ENCODE results near the gene SPECC1.
"Not testable (repeated sequence)": the region's sequence is repeated elsewhere in the genome, so short reads cannot be mapped to it uniquely, and the experiment has no call there.

The SPECC1 gene

GRCh38 chr17:20208717-20209116 is 199.6 kb downstream of the SPECC1 start:
- no peak for DNase-seq (ENCODE audit: low read depth)

GRCh38 chr17:20210180-20210579 is 201.0 kb downstream of the SPECC1 start:
- no peak for DNase-seq (ENCODE audit: low read depth)

DNA sequence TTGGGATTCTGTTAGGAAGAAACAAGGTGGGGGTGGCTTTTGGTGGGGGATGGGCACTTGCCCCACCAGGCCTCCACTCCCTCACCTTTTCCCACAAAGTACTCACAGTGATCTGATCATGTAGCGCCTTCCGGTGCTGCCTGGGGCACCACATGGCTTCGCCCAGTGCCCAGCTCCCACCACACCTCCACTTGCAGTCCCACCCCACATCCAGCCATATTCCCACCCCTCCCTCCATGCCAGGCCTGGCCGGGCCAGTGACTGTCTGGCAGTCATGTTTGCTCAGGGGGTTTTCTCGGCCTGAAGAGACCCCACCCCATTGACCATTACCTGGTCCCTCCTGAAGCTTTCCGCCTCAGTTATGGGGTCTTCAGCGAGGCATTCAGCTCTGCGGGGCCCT is 201.5 kb downstream of the SPECC1 start:
- no peak for DNase-seq (ENCODE audit: low read depth)

- DNase-seq (ENCODE audit: low read depth), result no peak
Measured at GRCh38 chr17:20211246-20211645, 202.1 kb downstream of the SPECC1 start.

DNA sequence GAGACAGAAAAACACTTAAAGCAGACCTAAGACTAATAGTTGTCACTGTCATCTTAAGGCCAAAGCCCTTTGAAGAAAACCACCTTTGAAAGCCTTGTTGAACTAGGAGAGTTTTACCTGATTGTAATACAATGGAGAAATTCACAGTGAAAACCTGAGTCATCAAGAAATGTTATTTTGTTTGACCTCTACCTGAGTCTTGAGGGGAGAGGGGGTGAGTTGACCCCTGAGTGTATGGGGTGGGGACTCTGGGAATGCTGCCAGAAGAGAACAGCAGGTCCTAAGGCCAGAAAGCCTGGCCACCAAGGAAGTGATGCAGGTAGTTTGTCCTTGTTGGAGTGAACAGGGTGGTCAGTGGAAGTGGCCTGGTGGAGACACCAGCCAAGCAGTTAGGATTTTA is 204.3 kb downstream of the SPECC1 start:
- DNase-seq (ENCODE audit: low read depth), result no peak

- no peak for DNase-seq (ENCODE audit: low read depth)
Measured at GRCh38 chr17:20214794-20215193, 205.6 kb downstream of the SPECC1 start.

DNA sequence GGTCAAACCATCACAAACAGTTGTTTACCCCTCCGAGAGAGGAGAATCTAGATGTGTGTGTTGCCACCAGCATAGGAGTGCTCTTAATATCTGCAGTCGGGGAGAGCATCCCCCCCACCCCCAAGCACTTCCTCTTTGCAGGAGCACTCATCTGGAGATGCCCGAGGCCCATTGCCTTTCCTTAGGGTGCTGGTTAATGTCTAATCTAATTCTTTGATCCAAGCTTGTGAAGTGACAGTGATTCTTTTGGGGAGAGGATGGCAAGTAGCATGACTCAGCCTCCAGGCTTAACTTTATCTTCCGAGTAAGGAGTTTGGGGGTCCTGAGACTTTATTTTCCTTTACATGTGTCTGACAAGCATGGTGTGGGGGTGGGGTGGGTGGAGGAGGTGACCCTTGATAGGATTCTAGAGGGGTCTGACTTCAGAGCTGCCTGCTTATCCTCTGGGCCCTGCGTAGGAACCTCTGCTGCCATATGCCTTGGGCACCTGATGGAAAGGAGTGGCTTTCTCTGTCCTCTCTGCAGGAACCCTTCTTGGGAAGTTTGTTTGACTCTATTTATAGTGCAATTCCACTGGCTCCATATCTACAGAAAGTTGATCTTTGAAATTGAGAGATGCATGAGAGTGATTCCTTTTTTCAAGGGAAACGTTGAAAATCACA is 207.1 kb downstream of the SPECC1 start:
- no peak for DNase-seq (ENCODE audit: low read depth)

DNA sequence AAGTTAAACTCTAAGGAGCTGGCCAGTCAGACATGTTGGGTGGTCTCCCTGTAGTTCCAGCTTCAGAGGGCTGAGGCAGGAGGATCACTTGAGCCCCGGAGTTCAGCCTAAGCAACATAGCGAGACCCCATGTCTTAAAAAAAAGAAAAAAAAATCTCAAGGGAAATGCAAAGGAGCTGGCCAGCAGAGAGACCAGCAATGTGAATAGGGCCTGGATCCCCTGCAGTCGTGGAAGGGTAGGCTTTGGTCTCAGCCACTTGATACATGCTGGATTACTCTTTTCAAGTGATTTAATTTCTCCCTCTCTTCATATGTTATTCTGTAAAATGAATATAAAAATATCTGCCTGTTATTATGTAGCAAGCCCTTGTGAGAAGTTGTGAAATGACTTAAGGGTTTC is 207.7 kb downstream of the SPECC1 start:
- no peak for DNase-seq (ENCODE audit: low read depth)

DNA sequence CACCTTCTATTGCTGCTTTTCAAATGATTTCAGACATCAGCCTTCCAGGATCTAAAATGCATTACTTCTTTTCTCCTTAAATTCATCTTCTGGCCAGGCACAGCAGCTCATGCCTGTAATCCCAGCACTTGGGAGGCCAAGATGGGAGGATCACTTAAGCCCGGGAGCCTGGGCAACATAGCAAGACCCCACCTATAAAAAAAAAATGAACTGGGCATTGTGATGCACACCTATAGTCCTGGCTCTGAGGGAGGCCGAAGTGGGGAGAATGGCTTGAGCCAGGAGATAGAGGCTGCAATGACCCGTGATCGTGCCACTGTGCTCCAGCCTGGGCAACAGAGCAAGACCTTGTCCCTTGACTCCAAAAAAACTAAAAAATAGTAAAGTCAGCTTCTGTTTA is 208.5 kb downstream of the SPECC1 start:
- no peak for DNase-seq (ENCODE audit: low read depth)

DNA sequence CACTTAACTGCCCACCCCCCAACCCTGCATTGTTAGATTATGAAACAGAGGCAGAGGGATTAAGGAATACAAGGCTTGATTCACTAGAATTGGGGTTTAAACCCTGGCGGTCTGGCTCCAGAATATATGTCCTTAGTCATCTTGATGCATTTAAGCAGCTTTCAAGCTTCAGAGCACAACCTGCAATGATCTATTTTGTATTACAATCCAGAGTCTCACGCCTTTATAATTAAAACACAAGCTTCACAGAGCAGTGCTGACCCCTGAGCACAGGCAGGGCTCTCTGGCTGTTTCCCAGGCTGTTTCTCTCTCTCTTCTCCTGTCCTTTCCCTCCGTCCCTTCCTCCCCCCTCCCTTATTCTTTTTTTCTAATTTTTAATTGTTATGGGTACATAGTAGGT is 209.1 kb downstream of the SPECC1 start:
- DNase-seq (ENCODE audit: low read depth), result no peak

DNA sequence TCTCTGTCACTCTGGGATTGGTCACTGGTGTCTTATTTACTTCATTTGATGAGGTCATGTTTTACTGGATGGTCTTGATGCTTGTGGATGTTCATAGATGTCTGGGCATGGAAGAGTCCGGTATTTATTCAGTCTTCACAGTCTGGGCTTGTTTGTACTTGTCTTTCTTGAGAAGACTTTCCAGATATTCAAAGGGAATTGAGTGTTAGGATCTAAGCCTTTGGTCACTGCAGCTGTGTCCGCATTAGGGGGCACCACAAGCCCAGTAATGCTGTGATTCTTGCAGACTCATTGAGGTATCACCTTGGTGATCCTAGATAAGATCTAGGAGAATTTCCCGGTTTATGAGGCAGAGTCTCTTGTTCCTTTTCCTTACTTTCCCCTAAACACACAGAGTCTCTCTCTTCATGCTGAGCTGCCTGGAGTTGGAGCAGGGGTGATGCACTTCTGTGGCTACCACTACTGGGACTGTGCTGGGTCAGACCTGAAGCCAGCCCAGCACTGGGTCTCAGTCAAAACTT is 214.7 kb downstream of the SPECC1 start:
- DNase-seq (ENCODE audit: low read depth), result no peak

GRCh38 chr17:20224379-20224778 is 215.2 kb downstream of the SPECC1 start:
- DNase-seq (ENCODE audit: low read depth), result no peak

- no peak for DNase-seq (ENCODE audit: low read depth)
Measured at GRCh38 chr17:20225162-20226115, 216.3 kb downstream of the SPECC1 start.

DNA sequence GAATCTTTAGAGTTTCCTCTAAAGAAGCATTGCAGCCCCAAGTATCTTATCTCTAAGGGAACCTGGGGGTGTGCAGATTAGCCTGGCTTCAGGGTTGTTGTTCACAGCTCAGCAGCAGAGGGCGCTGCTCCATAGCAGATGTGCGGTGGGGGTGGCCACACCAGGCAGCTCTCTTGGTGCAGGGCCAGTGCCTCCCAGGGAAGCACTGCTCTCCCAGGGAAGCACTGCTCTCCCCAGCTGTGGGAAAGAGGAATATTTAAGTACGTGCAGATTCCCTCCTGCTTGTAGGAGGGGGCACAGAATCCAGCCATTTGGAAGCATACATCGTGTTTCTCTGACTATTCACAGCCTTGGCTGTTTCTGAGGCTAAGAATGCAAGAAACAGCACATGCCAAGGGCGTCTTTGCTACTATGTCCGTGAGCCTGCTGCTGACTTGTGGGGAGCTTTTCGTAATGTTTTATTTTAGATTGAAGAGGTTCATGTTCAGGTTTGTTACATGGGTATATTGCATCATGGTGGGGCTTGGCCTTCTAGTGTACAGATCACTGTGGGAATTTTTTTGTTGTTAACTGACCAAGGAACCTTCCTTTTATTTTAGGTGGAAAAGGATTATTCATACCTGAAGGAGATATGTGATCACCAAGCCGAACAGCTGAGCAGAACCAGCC is 217.8 kb downstream of the SPECC1 start:
- peak; percentile 63 for DNase-seq (ENCODE audit: low read depth)

DNA sequence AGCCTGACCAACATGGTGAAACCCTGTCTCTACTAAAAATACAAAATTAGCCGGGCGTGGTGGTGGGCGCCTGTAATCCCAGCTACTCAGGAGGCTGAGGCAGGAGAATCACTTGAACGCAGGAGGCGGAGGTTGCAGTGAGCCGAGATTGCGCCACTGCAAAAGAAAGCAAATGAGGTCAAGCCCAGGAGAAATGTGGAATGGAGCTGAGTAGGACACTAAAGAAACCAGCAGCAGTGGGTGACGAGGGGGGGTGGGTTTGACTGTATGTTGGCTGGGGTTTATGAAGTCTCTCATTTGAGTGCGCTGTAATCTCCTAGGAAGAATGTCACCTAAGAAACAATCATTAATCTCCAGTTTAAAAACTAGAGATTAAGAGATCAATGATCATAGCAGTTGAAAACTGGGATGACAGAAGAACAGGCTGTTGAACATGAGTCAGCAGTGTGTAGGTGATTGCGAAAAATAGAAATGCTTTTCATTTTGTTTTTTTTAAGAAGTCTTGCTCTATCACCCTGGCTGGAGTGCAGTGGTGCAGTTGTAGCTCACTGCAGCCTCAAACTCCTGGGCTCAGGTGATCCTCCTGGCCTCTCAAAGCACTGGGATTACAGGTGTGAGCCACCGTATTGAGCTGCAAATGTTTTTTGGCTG is 218.7 kb downstream of the SPECC1 start:
- DNase-seq (ENCODE audit: low read depth), result not testable (repeated sequence)

DNA sequence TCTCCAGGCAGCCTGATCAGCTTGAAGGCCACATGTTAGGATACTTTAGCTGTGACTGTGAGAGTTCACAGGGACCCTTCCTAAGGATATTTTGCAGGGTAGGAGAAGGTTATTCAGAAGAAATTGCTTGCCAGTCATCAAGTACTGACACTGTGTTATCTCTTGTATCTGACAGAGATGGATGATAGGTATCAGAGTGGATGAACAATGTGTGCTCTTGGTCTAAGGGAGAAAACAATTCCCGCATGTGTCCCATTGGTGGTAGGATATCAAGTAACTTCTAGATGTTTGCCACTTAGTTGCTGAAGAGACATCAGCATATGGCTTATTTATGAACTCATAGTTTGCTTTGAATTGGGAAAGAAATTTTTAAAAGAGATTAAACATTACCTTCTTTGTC is 219.3 kb downstream of the SPECC1 start:
- DNase-seq (ENCODE audit: low read depth), result no peak

DNA sequence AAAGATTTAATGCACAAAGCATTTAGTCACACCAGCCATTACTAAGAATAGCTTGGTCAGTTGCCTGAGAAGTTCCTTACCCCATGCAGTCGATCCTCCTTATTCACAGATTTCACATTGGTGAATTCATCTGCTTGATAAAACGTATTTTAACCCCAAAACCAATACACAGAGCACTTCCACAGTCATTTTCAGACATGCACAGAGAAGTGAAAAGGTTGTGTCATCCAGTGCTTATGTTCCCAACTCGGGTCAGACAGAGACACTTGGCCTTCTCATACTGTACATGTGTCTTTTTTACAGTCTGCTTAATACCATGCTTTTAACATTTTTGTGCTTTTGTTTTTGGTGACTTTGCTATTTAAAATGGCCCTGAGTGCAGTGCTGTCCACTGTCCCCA is 219.7 kb downstream of the SPECC1 start:
- DNase-seq (ENCODE audit: low read depth), result no peak

DNA sequence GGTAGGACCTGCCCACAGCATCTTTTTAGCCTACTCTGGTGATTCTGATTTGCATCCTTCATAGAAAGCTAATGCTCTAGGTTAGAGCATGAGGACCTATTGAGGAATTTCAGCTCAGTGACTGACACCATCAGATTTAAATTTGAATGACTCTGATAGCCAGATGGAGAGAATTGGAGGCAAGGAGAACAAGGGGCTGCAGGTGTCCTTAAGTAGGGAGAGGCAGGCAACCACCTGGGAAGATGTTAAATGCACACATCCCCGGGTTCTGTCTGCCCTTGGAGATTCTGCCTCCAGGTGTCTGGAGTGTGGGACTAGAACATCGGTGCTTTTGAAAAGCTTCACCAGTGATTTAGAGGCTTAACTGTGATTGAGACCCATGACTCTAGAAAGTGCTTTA is 221.8 kb downstream of the SPECC1 start:
- no peak for DNase-seq (ENCODE audit: low read depth)

- DNase-seq (ENCODE audit: low read depth), result no peak
Measured at GRCh38 chr17:20232611-20233010, 223.5 kb downstream of the SPECC1 start.

DNA sequence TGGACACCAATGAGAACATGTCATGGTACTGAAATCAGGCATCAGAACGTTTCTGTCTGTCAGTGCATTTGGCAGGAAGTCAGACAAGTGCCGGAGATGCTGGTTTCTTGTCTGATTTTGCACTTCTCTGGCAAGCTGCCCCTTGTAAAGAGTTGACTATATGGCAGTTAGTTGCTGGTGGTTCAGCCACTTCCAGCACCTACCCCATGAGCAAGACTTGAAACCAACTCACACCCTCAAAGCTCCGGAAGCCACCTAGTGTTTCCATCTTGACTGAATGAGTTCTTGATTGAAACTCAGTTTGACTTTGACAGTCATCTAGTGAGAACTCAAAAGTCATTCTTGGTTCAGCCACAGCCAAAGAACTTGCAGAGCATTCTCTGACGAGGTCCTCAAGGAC is 225.1 kb downstream of the SPECC1 start:
- no peak for DNase-seq (ENCODE audit: low read depth)

DNA sequence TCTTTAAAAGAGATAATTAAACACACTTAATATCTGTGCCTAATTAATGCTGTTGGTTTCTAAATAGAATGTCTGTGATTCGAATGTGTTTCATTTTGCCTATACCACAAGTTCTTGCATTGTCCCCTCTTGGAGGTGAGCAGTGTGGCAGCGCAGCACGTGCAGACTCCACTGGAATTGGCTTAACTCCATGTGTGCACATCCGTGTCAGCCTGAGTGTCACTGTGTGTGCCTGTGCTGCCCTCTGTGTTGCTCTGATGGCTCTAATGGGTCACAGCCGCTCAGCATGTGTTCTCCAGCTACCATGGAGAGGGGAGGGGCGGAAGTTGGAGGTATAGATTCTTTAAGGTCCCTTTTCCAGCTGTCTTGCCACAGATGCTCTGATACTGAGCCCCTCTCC is 226.6 kb downstream of the SPECC1 start:
- no peak for DNase-seq (ENCODE audit: low read depth)

- no peak for DNase-seq (ENCODE audit: low read depth)
Measured at GRCh38 chr17:20236578-20237227, 227.5 kb downstream of the SPECC1 start.
